ENCODE data around the gene SNCAIP.

DNA sequence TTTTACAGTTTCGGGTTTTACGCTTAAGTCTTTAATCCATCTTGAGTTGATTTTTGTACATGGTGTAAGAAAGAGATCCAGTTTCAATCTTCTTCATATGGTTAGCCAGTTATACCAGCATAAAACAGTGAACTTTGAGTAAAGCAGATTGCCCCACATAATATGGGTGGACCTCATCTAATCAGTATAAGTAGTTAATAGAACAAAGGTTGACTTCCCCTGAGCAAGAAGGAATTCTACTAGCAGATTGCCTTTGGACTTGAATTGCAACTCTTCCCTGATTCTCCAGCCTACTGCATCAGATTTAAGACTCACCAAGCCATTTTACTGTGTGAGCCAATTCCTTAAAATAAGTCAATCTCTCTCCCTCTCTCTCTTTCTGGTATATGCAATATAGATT lies 173.2 kb downstream of the SNCAIP start:
- no peak for TF ChIP-seq CTCF (IDR thresholded peaks at IDR 0.05)
- no peak for TF ChIP-seq POLR2A (IDR thresholded peaks at IDR 0.05)
